ENCODE measurements around the gene CLIC4.

The CLIC4 gene

GRCh38 chr1:24859063-24860010 lies 114.1 kb downstream of the CLIC4 start:
- Histone ChIP-seq H3K4me3 (no peak overlapping the region), H3K27me3 (peaks cover 0 to 35% of the 10 kb centered on the region in 2 donors), H3K27ac (no peak overlapping the region), H3K4me1 (no peaks in the 10 kb centered on the region), H3K36me3 (no peaks in the 10 kb centered on the region), H3K9me3 (no peaks in the 10 kb centered on the region)
- intact Hi-C loops (cut with DNase I; ENCODE audit: low total_unique reads), result loop anchor here (10.0 kb wide), 3 partner anchors 85 to 245 kb away; no protein-coding TSS in a partner anchor
- TF ChIP-seq CTCF (IDR thresholded peaks at IDR 0.05), result no peak
- peak in 1 of 2 donors; percentile 28 for DNase-seq

GRCh38 chr1:24860841-24861240 lies 115.6 kb downstream of the CLIC4 start:
- H3K4me3 ChIP-seq, result no peak overlapping the region
- no peak overlapping the region for H3K27ac ChIP-seq
- H3K4me1 ChIP-seq, result no peaks in the 10 kb centered on the region
- DNase-seq, result peak in 1 of 2 donors; percentile 41
- peaks cover 0 to 46% of the 10 kb centered on the region in 2 donors for H3K27me3 ChIP-seq
- intact Hi-C loops (cut with DNase I; ENCODE audit: low total_unique reads), result loop anchor here (10.0 kb wide), 1 partner anchor 244 kb away; no protein-coding TSS in a partner anchor
- no peak for TF ChIP-seq CTCF (IDR thresholded peaks at IDR 0.05)
- H3K9me3 ChIP-seq, result no peaks in the 10 kb centered on the region
- H3K36me3 ChIP-seq, result no peaks in the 10 kb centered on the region

- intact Hi-C loops (cut with DNase I; ENCODE audit: low total_unique reads), result loop anchor here (10.0 kb wide), 1 partner anchor 243 kb away; no protein-coding TSS in a partner anchor
- DNase-seq, result peak in 1 of 2 donors; percentile 54
- no peak for TF ChIP-seq CTCF (IDR thresholded peaks at IDR 0.05)
- Histone ChIP-seq H3K4me3 (no peak overlapping the region), H3K36me3 (no peaks in the 10 kb centered on the region), H3K9me3 (no peaks in the 10 kb centered on the region), H3K27ac (no peak overlapping the region), H3K27me3 (peaks cover 0 to 59% of the 10 kb centered on the region in 2 donors), H3K4me1 (no peaks in the 10 kb centered on the region)
Measured at GRCh38 chr1:24861821-24862727, 116.8 kb downstream of the CLIC4 start.

- Histone ChIP-seq H3K36me3 (no peaks in the 10 kb centered on the region), H3K4me3 (no peak overlapping the region), H3K27me3 (peaks cover 0 to 67% of the 10 kb centered on the region in 2 donors), H3K9me3 (no peaks in the 10 kb centered on the region), H3K4me1 (no peaks in the 10 kb centered on the region), H3K27ac (no peak overlapping the region)
- TF ChIP-seq CTCF (IDR thresholded peaks at IDR 0.05), result no peak
- peak in 1 of 2 donors; percentile 56 for DNase-seq
- intact Hi-C loops (cut with DNase I; ENCODE audit: low total_unique reads), result loop anchor here (10.0 kb wide), 1 partner anchor 242 kb away; no protein-coding TSS in a partner anchor
Measured at GRCh38 chr1:24862775-24863483, 117.7 kb downstream of the CLIC4 start.

- DNase-seq, result no peak
- Histone ChIP-seq H3K27ac (no peak overlapping the region), H3K9me3 (no peaks in the 10 kb centered on the region), H3K27me3 (peaks cover 0 to 77% of the 10 kb centered on the region in 2 donors), H3K4me1 (no peaks in the 10 kb centered on the region), H3K4me3 (no peak overlapping the region), H3K36me3 (no peaks in the 10 kb centered on the region)
- no peak for TF ChIP-seq CTCF (IDR thresholded peaks at IDR 0.05)
- intact Hi-C loops (cut with DNase I; ENCODE audit: low total_unique reads), result loop anchor here (10.0 kb wide), 1 partner anchor 240 kb away; no protein-coding TSS in a partner anchor
Measured at GRCh38 chr1:24864370-24864777, 119.1 kb downstream of the CLIC4 start.

Data from tibial artery (tissue), 4 donors.